ENCODE results near the gene SEC14L6. TPM values are rescaled to one million over a fixed set of nuclear protein-coding genes. Genes with fewer than 3 reads are reported as not detected.

The SEC14L6 gene
- polyA plus RNA-seq, 1 donor (not counting 4 experiments of a cell fraction or from before 2014, with no cell fraction given), result not detected

DNA sequence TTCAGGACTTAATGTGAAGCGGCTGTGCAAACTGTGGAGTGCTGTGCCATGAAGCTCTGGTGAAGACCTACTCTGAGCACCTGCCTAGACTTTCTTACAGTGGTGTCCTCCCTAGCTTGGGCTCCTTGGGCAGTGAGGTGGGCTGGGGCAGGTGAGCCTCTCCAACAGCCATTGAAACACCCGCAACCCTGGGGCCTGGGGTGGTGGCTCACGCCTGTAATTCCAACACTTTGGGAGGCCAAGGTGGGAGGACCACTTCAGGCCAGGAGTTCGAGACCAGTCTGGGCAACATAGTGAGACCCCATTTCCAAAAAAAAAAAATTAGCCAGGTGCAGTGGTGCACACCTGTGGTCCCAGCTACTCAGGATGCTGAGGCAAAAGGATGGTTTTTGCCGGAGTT is 60.4 kb downstream of the SEC14L6 start:
- FAIRE-seq (no peak), DNase-seq (ENCODE audit: low read depth, low spot score) (no peak)
- Histone ChIP-seq H4K20me1 (ENCODE audit: control insufficient read depth, extremely low read depth, insufficient read depth, low read length) (no peaks in the 10 kb centered on the region), H3K79me2 (ENCODE audit: control insufficient read depth, insufficient read depth, low read length) (no peaks in the 10 kb centered on the region), H2AFZ (ENCODE audit: control insufficient read depth, low read length) (no peak overlapping the region), H3K4me2 (ENCODE audit: control insufficient read depth, extremely low read depth, insufficient read depth, low read depth, low read length) (no peak overlapping the region), H3K9me1 (ENCODE audit: control insufficient read depth, extremely low read depth, insufficient read depth, low read length) (no peaks in the 10 kb centered on the region), H3K27ac (ENCODE audit: control insufficient read depth, insufficient read depth, low read length) (no peak overlapping the region), H3K9me3 (ENCODE audit: control insufficient read depth, low read depth, low read length) (no peaks in the 10 kb centered on the region), H3K36me3 (ENCODE audit: control insufficient read depth in 2 of 2, extremely low read depth in 1 of 2, insufficient read depth in 2 of 2, low read length in 2 of 2) (no peaks in the 10 kb centered on the region), H3K9ac (ENCODE audit: control insufficient read depth, extremely low read depth, insufficient read depth, low read length) (no peak overlapping the region), H3K4me3 (ENCODE audit: control insufficient read depth in 2 of 3, extremely low read depth in 1 of 3, insufficient read depth in 2 of 3, low read depth in 1 of 3, low read length in 3 of 3) (no peak overlapping the region), H3K27me3 (ENCODE audit: control insufficient read depth, extremely low read depth, insufficient read depth, low read length) (peaks cover 10% of the 10 kb centered on the region), H3K4me1 (ENCODE audit: control insufficient read depth, extremely low read depth, insufficient read depth, low read length) (no peaks in the 10 kb centered on the region)
- dilution Hi-C loops (cut with MboI; ENCODE audit: extremely low pct_ligation_motif_present, low sequenced_read_pairs), result no loop called here
- TF ChIP-seq, protein P1, sequence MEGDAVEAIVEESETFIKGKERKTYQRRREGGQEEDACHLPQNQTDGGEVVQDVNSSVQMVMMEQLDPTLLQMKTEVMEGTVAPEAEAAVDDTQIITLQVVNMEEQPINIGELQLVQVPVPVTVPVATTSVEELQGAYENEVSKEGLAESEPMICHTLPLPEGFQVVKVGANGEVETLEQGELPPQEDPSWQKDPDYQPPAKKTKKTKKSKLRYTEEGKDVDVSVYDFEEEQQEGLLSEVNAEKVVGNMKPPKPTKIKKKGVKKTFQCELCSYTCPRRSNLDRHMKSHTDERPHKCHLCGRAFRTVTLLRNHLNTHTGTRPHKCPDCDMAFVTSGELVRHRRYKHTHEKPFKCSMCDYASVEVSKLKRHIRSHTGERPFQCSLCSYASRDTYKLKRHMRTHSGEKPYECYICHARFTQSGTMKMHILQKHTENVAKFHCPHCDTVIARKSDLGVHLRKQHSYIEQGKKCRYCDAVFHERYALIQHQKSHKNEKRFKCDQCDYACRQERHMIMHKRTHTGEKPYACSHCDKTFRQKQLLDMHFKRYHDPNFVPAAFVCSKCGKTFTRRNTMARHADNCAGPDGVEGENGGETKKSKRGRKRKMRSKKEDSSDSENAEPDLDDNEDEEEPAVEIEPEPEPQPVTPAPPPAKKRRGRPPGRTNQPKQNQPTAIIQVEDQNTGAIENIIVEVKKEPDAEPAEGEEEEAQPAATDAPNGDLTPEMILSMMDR (optimal IDR thresholded peaks at IDR 0.05 in 1 of 3, IDR thresholded peaks at IDR 0.05 in 1 of 3, conservative IDR thresholded peaks at IDR 0.05 in 1 of 3; ENCODE audit: extremely low read depth in 1 of 3, insufficient read depth in 2 of 3, low read length in 3 of 3), result no peak
- no peak for TF ChIP-seq EZH2 (IDR thresholded peaks at IDR 0.05; ENCODE audit: low read length)

DNA sequence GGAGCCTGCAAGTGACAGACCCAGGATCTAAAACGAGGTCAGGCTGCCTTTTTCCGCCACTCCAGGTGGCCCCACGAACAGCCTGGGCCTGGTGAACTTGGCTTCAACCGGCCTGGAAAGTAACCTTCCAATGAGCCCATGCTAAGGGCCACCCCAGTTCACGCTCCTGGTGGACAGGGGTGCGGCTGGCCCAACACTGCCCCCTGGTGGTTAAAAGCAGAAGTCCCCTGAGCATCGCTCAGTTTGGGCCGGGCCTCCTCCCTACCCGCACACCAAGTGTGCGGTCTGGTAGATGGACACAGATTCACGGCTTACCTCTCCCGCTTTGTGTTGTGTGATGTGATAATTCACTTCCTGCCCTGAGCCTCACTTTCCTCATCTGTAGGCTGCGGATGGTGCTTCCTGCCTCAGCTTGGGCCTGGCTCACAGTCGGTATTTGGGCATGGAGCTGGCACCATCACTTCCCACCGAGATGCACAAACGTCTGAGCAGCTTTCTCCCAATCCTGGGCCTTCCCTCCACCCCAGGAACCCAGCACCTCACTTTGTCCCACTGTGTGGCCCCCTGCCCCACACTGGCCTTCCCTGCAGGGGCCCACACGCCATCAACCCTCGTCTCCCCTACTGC is 61.1 kb downstream of the SEC14L6 start:
- peaks cover 5% of the 10 kb centered on the region for H3K27me3 ChIP-seq (ENCODE audit: control insufficient read depth, extremely low read depth, insufficient read depth, low read length)
- TF ChIP-seq, protein P1 (optimal IDR thresholded peaks at IDR 0.05 in 1 of 3, IDR thresholded peaks at IDR 0.05 in 1 of 3, conservative IDR thresholded peaks at IDR 0.05 in 1 of 3; ENCODE audit: extremely low read depth in 1 of 3, insufficient read depth in 2 of 3, low read length in 3 of 3), result peak; percentile 88 to 98 (median 96)
- no peak for TF ChIP-seq EZH2 (IDR thresholded peaks at IDR 0.05; ENCODE audit: low read length)
- dilution Hi-C loops (cut with MboI; ENCODE audit: extremely low pct_ligation_motif_present, low sequenced_read_pairs), result no loop called here
- H3K9ac ChIP-seq (ENCODE audit: control insufficient read depth, extremely low read depth, insufficient read depth, low read length), result no peak overlapping the region
- H3K4me2 ChIP-seq (ENCODE audit: control insufficient read depth, extremely low read depth, insufficient read depth, low read depth, low read length), result no peak overlapping the region
- no peak overlapping the region for H3K4me3 ChIP-seq (ENCODE audit: control insufficient read depth in 2 of 3, extremely low read depth in 1 of 3, insufficient read depth in 2 of 3, low read depth in 1 of 3, low read length in 3 of 3)
- no peaks in the 10 kb centered on the region for H3K9me3 ChIP-seq (ENCODE audit: control insufficient read depth, low read depth, low read length)
- H3K9me1 ChIP-seq (ENCODE audit: control insufficient read depth, extremely low read depth, insufficient read depth, low read length), result no peaks in the 10 kb centered on the region
- no peaks in the 10 kb centered on the region for H3K4me1 ChIP-seq (ENCODE audit: control insufficient read depth, extremely low read depth, insufficient read depth, low read length)
- no peaks in the 10 kb centered on the region for H3K79me2 ChIP-seq (ENCODE audit: control insufficient read depth, insufficient read depth, low read length)
- H3K27ac ChIP-seq (ENCODE audit: control insufficient read depth, insufficient read depth, low read length), result no peak overlapping the region
- FAIRE-seq, result peak; percentile 44
- H2AFZ ChIP-seq (ENCODE audit: control insufficient read depth, low read length), result no peak overlapping the region
- DNase-seq (ENCODE audit: low read depth, low spot score), result peak; percentile 11
- no peaks in the 10 kb centered on the region for H4K20me1 ChIP-seq (ENCODE audit: control insufficient read depth, extremely low read depth, insufficient read depth, low read length)
- no peaks in the 10 kb centered on the region for H3K36me3 ChIP-seq (ENCODE audit: control insufficient read depth in 2 of 2, extremely low read depth in 1 of 2, insufficient read depth in 2 of 2, low read length in 2 of 2)
